ENCODE results near the gene CRIP1. TPM values are rescaled to one million over a fixed set of nuclear protein-coding genes. Genes with fewer than 3 reads are reported as not detected.

The CRIP1 gene
- total RNA-seq, 1 experiment from 2014 or later, result 6.9 TPM

DNA sequence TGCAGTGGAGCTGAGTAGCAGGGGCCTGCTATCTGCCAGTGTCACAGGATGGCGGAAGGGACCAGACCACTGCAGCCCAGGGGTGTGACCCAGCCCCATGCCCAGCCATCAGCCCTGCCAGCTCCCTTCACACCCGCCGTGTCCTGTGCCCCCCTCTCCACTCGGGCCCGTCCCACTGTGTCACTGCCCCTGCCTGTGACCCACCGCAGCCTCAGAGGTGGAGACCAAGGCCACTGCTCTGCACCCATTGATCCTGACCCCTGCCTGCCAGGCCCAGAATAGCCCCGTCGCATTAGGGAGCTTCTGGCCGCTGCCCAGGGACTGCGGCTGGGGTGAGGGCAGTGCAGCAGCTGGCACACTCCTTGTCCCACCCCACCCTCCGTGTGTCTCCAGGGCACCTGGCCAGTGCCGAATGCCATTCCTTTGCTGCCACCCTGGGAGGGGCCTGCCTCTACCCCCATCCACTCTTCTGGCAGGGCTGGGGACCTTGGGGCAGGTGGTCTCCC lies 14.1 kb upstream of the CRIP1 start:
- peaks cover 0 to 3% of the 10 kb centered on the region in 2 experiments; a peak in 1 of 5 replicates for H3K9me3 Mint-ChIP-seq
- Histone ChIP-seq H3K23me2 (ENCODE audit: insufficient read length, low read depth, low read length, poor library complexity, severe bottlenecking) (peaks cover 8% of the 10 kb centered on the region), H3K14ac (ENCODE audit: insufficient read depth, low read length) (no peak overlapping the region; the same call in 1 of the 2 replicates), H3K27ac (ENCODE audit: insufficient read length, low read depth, low read length) (no peak overlapping the region), H3T11ph (ENCODE audit: low read length) (no peak overlapping the region), H2BK5ac (ENCODE audit: insufficient read length, low read length) (no peak overlapping the region), H3K79me2 (ENCODE audit: insufficient read depth, low read length) (no peaks in the 10 kb centered on the region), H2BK20ac (ENCODE audit: low read depth, low read length, poor library complexity, severe bottlenecking) (no peak overlapping the region), H2AK5ac (ENCODE audit: insufficient read length, low read length) (no peak overlapping the region), H3K56ac (ENCODE audit: insufficient read length, low read depth, low read length) (no peak overlapping the region), H4K91ac (ENCODE audit: insufficient read length, low read depth, low read length) (no peak overlapping the region), H2BK15ac (ENCODE audit: low read depth, low read length) (no peak overlapping the region), H3K18ac (ENCODE audit: insufficient read length, low read depth, low read length) (no peak overlapping the region), H3K9ac (ENCODE audit: extremely low read depth, insufficient read length, low read length) (no peak overlapping the region), H3K4me2 (ENCODE audit: insufficient read depth, insufficient read length, low read length) (no peak overlapping the region), H3K4ac (ENCODE audit: low read depth, low read length) (no peak overlapping the region), H2BK120ac (ENCODE audit: low read depth, low read length, poor library complexity, severe bottlenecking) (no peak overlapping the region), H3K79me1 (ENCODE audit: insufficient read depth, low read depth, low read length, poor library complexity, severe bottlenecking) (no peaks in the 10 kb centered on the region), H3K4me1 (ENCODE audit: insufficient read depth, low read length) (no peaks in the 10 kb centered on the region; the same call in 1 of the 2 replicates), H3K9me3 (ENCODE audit: control insufficient read depth, low read depth, low read length) (no peaks in the 10 kb centered on the region), H4K8ac (replicated peaks; ENCODE audit: insufficient read length, low read depth, low read length) (no peak overlapping the region), H2BK12ac (ENCODE audit: insufficient read length, low read depth, low read length) (no peak overlapping the region), H2AFZ (ENCODE audit: low read length) (no peak overlapping the region), H4K20me1 (ENCODE audit: control insufficient read depth, insufficient read depth, insufficient read length) (no peaks in the 10 kb centered on the region), H3K27me3 (ENCODE audit: insufficient read depth, low read length) (peaks cover 11% of the 10 kb centered on the region; the same call in 1 of the 2 replicates), H4K5ac (ENCODE audit: insufficient read length, low read depth, low read length) (no peak overlapping the region), H3K23ac (ENCODE audit: insufficient read length, low read depth, low read length) (no peak overlapping the region)
- peaks cover 0 to 2% (median 0%) of the 10 kb centered on the region in 3 experiments; a peak in 1 of 7 replicates for H3K36me3 Mint-ChIP-seq (ENCODE audit: insufficient read depth in 1 of 3, low read depth in 3 of 3)
- TF ChIP-seq, protein P1, sequence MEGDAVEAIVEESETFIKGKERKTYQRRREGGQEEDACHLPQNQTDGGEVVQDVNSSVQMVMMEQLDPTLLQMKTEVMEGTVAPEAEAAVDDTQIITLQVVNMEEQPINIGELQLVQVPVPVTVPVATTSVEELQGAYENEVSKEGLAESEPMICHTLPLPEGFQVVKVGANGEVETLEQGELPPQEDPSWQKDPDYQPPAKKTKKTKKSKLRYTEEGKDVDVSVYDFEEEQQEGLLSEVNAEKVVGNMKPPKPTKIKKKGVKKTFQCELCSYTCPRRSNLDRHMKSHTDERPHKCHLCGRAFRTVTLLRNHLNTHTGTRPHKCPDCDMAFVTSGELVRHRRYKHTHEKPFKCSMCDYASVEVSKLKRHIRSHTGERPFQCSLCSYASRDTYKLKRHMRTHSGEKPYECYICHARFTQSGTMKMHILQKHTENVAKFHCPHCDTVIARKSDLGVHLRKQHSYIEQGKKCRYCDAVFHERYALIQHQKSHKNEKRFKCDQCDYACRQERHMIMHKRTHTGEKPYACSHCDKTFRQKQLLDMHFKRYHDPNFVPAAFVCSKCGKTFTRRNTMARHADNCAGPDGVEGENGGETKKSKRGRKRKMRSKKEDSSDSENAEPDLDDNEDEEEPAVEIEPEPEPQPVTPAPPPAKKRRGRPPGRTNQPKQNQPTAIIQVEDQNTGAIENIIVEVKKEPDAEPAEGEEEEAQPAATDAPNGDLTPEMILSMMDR (conservative IDR thresholded peaks at IDR 0.05), result no peak
- peaks cover 0 to 14% of the 10 kb centered on the region in 2 experiments; a peak in 2 of 4 replicates for H3K4me1 Mint-ChIP-seq
- no CpG with 5 or more reads among the region's 12 CpGs for WGBS (ENCODE audit: extremely low coverage, insufficient read length, low lambda C conversion rate)
- no peak overlapping the region; a peak in 1 of 7 replicates for H3K27ac Mint-ChIP-seq
- no peak for DNase-seq
- H3K4me3 Mint-ChIP-seq, result peak overlapping the region in 1 of 2 experiments; percentile 17; a peak in 1 of 5 replicates
- peaks cover 23% of the 10 kb centered on the region for H3K27me3 Mint-ChIP-seq (ENCODE audit: low read depth)
